ENCODE measurements around the gene DLEC1. TPM values are rescaled to one million over a fixed set of nuclear protein-coding genes. Genes with fewer than 3 reads are reported as not detected.

Gene DLEC1
- polyA plus RNA-seq, 4 donors = 0.19 to 1.5 (median 0.85) TPM

- H3K36me3 ChIP-seq (ENCODE audit: control insufficient read depth in 3 of 3, insufficient read depth in 2 of 3, low read depth in 1 of 3, low read length in 3 of 3) = peaks cover 8 to 58% (median 12%) of the 10 kb centered on the region in 3 donors
- no peaks in the 10 kb centered on the region for H3K9me3 ChIP-seq (ENCODE audit: control insufficient read depth in 2 of 2, insufficient read depth in 1 of 2, low read depth in 1 of 2, low read length in 1 of 2)
- FAIRE-seq = no peak
- WGBS, 3 donors = 47 to 63% (median 50%) methylated on average over 11 of the region's 11 CpGs
- peak; percentile 82 to 83 for DNase-seq
- H3K4me3 ChIP-seq (ENCODE audit: low read depth in 1 of 3, low read length in 3 of 3) = no peak overlapping the region
- H3K27ac ChIP-seq (ENCODE audit: low read depth in 1 of 3, low read length in 2 of 3) = no peak overlapping the region
- no peaks in the 10 kb centered on the region for H3K27me3 ChIP-seq (ENCODE audit: control insufficient read depth in 3 of 3, insufficient read depth in 3 of 3, low read length in 3 of 3)
- no peaks in the 10 kb centered on the region for H3K4me1 ChIP-seq (ENCODE audit: control insufficient read depth in 3 of 3, insufficient read depth in 2 of 3, low read depth in 1 of 3, low read length in 2 of 3)
These were observed 78.9 kb downstream of the DLEC1 start for GRCh38 chr3:38117748-38118420.

GRCh38 chr3:38118421-38119247, 79.6 kb downstream of the DLEC1 start:
- FAIRE-seq (no peak), DNase-seq (no peak)
- Histone ChIP-seq H3K9me3 (ENCODE audit: control insufficient read depth in 2 of 2, insufficient read depth in 1 of 2, low read depth in 1 of 2, low read length in 1 of 2) (no peaks in the 10 kb centered on the region), H3K27me3 (ENCODE audit: control insufficient read depth in 3 of 3, insufficient read depth in 3 of 3, low read length in 3 of 3) (no peaks in the 10 kb centered on the region), H3K4me3 (ENCODE audit: low read depth in 1 of 3, low read length in 3 of 3) (no peak overlapping the region), H3K4me1 (ENCODE audit: control insufficient read depth in 3 of 3, insufficient read depth in 2 of 3, low read depth in 1 of 3, low read length in 2 of 3) (no peaks in the 10 kb centered on the region), H3K27ac (ENCODE audit: low read depth in 1 of 3, low read length in 2 of 3) (no peak overlapping the region), H3K36me3 (ENCODE audit: control insufficient read depth in 3 of 3, insufficient read depth in 2 of 3, low read depth in 1 of 3, low read length in 3 of 3) (peaks cover 8 to 65% (median 13%) of the 10 kb centered on the region in 3 donors)
- WGBS, 3 donors = 87 to 91% (median 88%) methylated on average over 13 of the region's 13 CpGs

GRCh38 chr3:38119248-38119544, 80.2 kb downstream of the DLEC1 start:
- peaks cover 8 to 68% (median 13%) of the 10 kb centered on the region in 3 donors for H3K36me3 ChIP-seq (ENCODE audit: control insufficient read depth in 3 of 3, insufficient read depth in 2 of 3, low read depth in 1 of 3, low read length in 3 of 3)
- no peak overlapping the region for H3K4me3 ChIP-seq (ENCODE audit: low read depth in 1 of 3, low read length in 3 of 3)
- DNase-seq (no peak), FAIRE-seq (no peak)
- 96 to 100% (median 99%) methylated on average over 1 of the region's 1 CpG for WGBS, 3 donors
- no peaks in the 10 kb centered on the region for H3K27me3 ChIP-seq (ENCODE audit: control insufficient read depth in 3 of 3, insufficient read depth in 3 of 3, low read length in 3 of 3)
- H3K4me1 ChIP-seq (ENCODE audit: control insufficient read depth in 3 of 3, insufficient read depth in 2 of 3, low read depth in 1 of 3, low read length in 2 of 3) = no peaks in the 10 kb centered on the region
- H3K27ac ChIP-seq (ENCODE audit: low read depth in 1 of 3, low read length in 2 of 3) = no peak overlapping the region
- no peaks in the 10 kb centered on the region for H3K9me3 ChIP-seq (ENCODE audit: control insufficient read depth in 2 of 2, insufficient read depth in 1 of 2, low read depth in 1 of 2, low read length in 1 of 2)

- H3K27me3 ChIP-seq (ENCODE audit: control insufficient read depth in 3 of 3, insufficient read depth in 3 of 3, low read length in 3 of 3) = no peaks in the 10 kb centered on the region
- 86 to 91% (median 89%) methylated on average over 7 of the region's 7 CpGs for WGBS, 3 donors
- H3K36me3 ChIP-seq (ENCODE audit: control insufficient read depth in 3 of 3, insufficient read depth in 2 of 3, low read depth in 1 of 3, low read length in 3 of 3) = peaks cover 10 to 74% (median 16%) of the 10 kb centered on the region in 3 donors
- FAIRE-seq (no peak), DNase-seq (no peak)
- no peak overlapping the region for H3K4me3 ChIP-seq (ENCODE audit: low read depth in 1 of 3, low read length in 3 of 3)
- no peaks in the 10 kb centered on the region for H3K9me3 ChIP-seq (ENCODE audit: control insufficient read depth in 2 of 2, insufficient read depth in 1 of 2, low read depth in 1 of 2, low read length in 1 of 2)
- no peak overlapping the region for H3K27ac ChIP-seq (ENCODE audit: low read depth in 1 of 3, low read length in 2 of 3)
- H3K4me1 ChIP-seq (ENCODE audit: control insufficient read depth in 3 of 3, insufficient read depth in 2 of 3, low read depth in 1 of 3, low read length in 2 of 3) = no peaks in the 10 kb centered on the region
These were observed 81.0 kb downstream of the DLEC1 start for GRCh38 chr3:38119821-38120692.

- no peak overlapping the region for H3K27ac ChIP-seq (ENCODE audit: low read depth in 1 of 3, low read length in 2 of 3)
- WGBS, 3 donors = 88 to 95% (median 89%) methylated on average over 11 of the region's 11 CpGs
- no peaks in the 10 kb centered on the region for H3K27me3 ChIP-seq (ENCODE audit: control insufficient read depth in 3 of 3, insufficient read depth in 3 of 3, low read length in 3 of 3)
- peaks cover 0 to 3% (median under 1%) of the 10 kb centered on the region in 3 donors for H3K4me1 ChIP-seq (ENCODE audit: control insufficient read depth in 3 of 3, insufficient read depth in 2 of 3, low read depth in 1 of 3, low read length in 2 of 3)
- H3K9me3 ChIP-seq (ENCODE audit: control insufficient read depth in 2 of 2, insufficient read depth in 1 of 2, low read depth in 1 of 2, low read length in 1 of 2) = no peaks in the 10 kb centered on the region
- no peak overlapping the region for H3K4me3 ChIP-seq (ENCODE audit: low read depth in 1 of 3, low read length in 3 of 3)
- FAIRE-seq = no peak
- peaks cover 12 to 81% (median 19%) of the 10 kb centered on the region in 3 donors for H3K36me3 ChIP-seq (ENCODE audit: control insufficient read depth in 3 of 3, insufficient read depth in 2 of 3, low read depth in 1 of 3, low read length in 3 of 3)
- no peak for DNase-seq
These were observed 81.9 kb downstream of the DLEC1 start for GRCh38 chr3:38120693-38121450.

- no peaks in the 10 kb centered on the region for H3K9me3 ChIP-seq (ENCODE audit: control insufficient read depth in 2 of 2, insufficient read depth in 1 of 2, low read depth in 1 of 2, low read length in 1 of 2)
- FAIRE-seq (no peak), DNase-seq (no peak)
- H3K4me1 ChIP-seq (ENCODE audit: control insufficient read depth in 3 of 3, insufficient read depth in 2 of 3, low read depth in 1 of 3, low read length in 2 of 3) = peaks cover 0 to 6% (median 3%) of the 10 kb centered on the region in 3 donors
- H3K36me3 ChIP-seq (ENCODE audit: control insufficient read depth in 3 of 3, insufficient read depth in 2 of 3, low read depth in 1 of 3, low read length in 3 of 3) = peaks cover 17 to 87% (median 25%) of the 10 kb centered on the region in 3 donors
- no peak overlapping the region for H3K4me3 ChIP-seq (ENCODE audit: low read depth in 1 of 3, low read length in 3 of 3)
- no peaks in the 10 kb centered on the region for H3K27me3 ChIP-seq (ENCODE audit: control insufficient read depth in 3 of 3, insufficient read depth in 3 of 3, low read length in 3 of 3)
- no peak overlapping the region for H3K27ac ChIP-seq (ENCODE audit: low read depth in 1 of 3, low read length in 2 of 3)
- 79 to 88% (median 83%) methylated on average over 9 of the region's 9 CpGs for WGBS, 3 donors
These were observed 82.4 kb downstream of the DLEC1 start for GRCh38 chr3:38121451-38121831.

GRCh38 chr3:38121832-38122461, 82.9 kb downstream of the DLEC1 start:
- Histone ChIP-seq H3K4me3 (ENCODE audit: low read depth in 1 of 3, low read length in 3 of 3) (no peak overlapping the region), H3K27me3 (ENCODE audit: control insufficient read depth in 3 of 3, insufficient read depth in 3 of 3, low read length in 3 of 3) (no peaks in the 10 kb centered on the region), H3K4me1 (ENCODE audit: control insufficient read depth in 3 of 3, insufficient read depth in 2 of 3, low read depth in 1 of 3, low read length in 2 of 3) (peaks cover 0 to 6% (median 3%) of the 10 kb centered on the region in 3 donors), H3K36me3 (ENCODE audit: control insufficient read depth in 3 of 3, insufficient read depth in 2 of 3, low read depth in 1 of 3, low read length in 3 of 3) (peaks cover 22 to 90% (median 29%) of the 10 kb centered on the region in 3 donors), H3K9me3 (ENCODE audit: control insufficient read depth in 2 of 2, insufficient read depth in 1 of 2, low read depth in 1 of 2, low read length in 1 of 2) (no peaks in the 10 kb centered on the region), H3K27ac (ENCODE audit: low read depth in 1 of 3, low read length in 2 of 3) (no peak overlapping the region)
- FAIRE-seq (no peak), DNase-seq (no peak)
- WGBS, 3 donors = 91 to 96% (median 94%) methylated on average over 13 of the region's 13 CpGs
